ENCODE data around the gene SMIM11. TPM values are rescaled to one million over a fixed set of nuclear protein-coding genes. Genes with fewer than 3 reads are reported as not detected.

The SMIM11 gene
- total RNA-seq, 2 experiments from 2014 or later = 16.4 to 16.5 TPM

GRCh38 chr21:34343347-34343746 is 32.0 kb upstream of the SMIM11 start:
- no peaks in the 10 kb centered on the region for H3K4me1 Mint-ChIP-seq (ENCODE audit: low read depth)
- intact Hi-C loops (cut with micrococcal nuclease) = no loop called here
- no peak overlapping the region for H3K4me3 Mint-ChIP-seq
- DNase-seq = no peak
- CTCF ChIA-PET = interaction anchor here (10.5 kb wide), 1 partner anchor 420 kb away, joined by 168 read pairs; no protein-coding TSS in a partner anchor
- H3K27ac Mint-ChIP-seq = no peak overlapping the region
- H3K36me3 Mint-ChIP-seq (ENCODE audit: low read depth) = no peaks in the 10 kb centered on the region
- no peaks in the 10 kb centered on the region for H3K27me3 Mint-ChIP-seq (ENCODE audit: low read depth)
- no peaks in the 10 kb centered on the region for H3K9me3 Mint-ChIP-seq

- Mint-ChIP-seq H3K36me3 (ENCODE audit: low read depth) (no peaks in the 10 kb centered on the region), H3K9me3 (no peaks in the 10 kb centered on the region), H3K4me3 (no peak overlapping the region), H3K4me1 (ENCODE audit: low read depth) (no peaks in the 10 kb centered on the region), H3K27me3 (ENCODE audit: low read depth) (no peaks in the 10 kb centered on the region), H3K27ac (no peak overlapping the region)
- intact Hi-C loops (cut with micrococcal nuclease) = no loop called here
- no peak for DNase-seq
- CTCF ChIA-PET = interaction anchor here (10.5 kb wide), 1 partner anchor 420 kb away, joined by 168 read pairs; no protein-coding TSS in a partner anchor
Observed at GRCh38 chr21:34343838-34344381, 31.4 kb upstream of the SMIM11 start.

- no peak overlapping the region for H3K4me3 Mint-ChIP-seq
- CTCF ChIA-PET = interaction anchor here (0.9 to 10.5 kb wide), 2 partner anchors 18 to 421 kb away, joined by 3 to 168 read pairs; no protein-coding TSS in a partner anchor
- H3K4me1 Mint-ChIP-seq (ENCODE audit: low read depth) = no peaks in the 10 kb centered on the region
- no peak overlapping the region for H3K27ac Mint-ChIP-seq
- H3K9me3 Mint-ChIP-seq = no peaks in the 10 kb centered on the region
- intact Hi-C loops (cut with micrococcal nuclease) = no loop called here
- DNase-seq = no peak
- H3K27me3 Mint-ChIP-seq (ENCODE audit: low read depth) = no peaks in the 10 kb centered on the region
- no peaks in the 10 kb centered on the region for H3K36me3 Mint-ChIP-seq (ENCODE audit: low read depth)
Observed at GRCh38 chr21:34344584-34344983, 30.7 kb upstream of the SMIM11 start.

DNA sequence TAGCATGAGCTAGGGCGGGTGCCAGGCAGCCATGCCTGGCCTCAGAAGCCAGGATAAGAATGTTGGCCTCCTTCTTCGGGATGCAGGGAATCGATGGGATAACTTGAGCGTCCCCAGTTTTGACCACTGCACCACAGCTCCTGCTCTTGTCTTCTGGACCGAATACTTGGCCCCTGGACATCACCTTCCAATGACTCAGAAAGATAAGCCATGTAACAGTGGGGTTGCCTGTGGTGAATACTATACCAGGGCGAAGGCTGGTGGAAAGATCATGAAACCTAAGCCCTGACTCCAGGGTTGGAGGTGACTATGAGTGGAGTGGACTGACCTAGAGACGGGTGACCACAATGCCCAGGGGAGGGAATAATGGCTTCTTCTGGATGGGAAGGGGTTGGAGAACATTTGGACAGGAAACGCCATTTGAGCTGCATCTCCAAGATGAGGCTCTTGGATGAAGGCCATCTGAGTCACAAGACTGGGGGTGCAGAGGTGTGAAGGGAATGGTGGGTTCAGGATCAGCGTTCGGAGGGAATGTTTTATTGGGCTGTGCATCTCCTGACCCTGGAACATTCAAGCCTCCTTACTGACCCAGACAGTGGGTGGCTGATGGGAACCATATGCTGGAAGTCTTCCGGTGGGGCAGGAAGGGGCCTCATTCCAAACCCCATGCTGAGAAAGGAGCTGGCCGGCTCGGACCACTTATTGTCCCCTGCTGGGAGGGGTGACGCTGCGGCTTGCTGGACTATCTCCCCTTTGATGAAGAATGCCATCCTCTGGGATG is 30.0 kb upstream of the SMIM11 start:
- Mint-ChIP-seq H3K36me3 (ENCODE audit: low read depth) (no peaks in the 10 kb centered on the region), H3K4me3 (no peak overlapping the region), H3K27me3 (ENCODE audit: low read depth) (no peaks in the 10 kb centered on the region), H3K9me3 (no peaks in the 10 kb centered on the region), H3K27ac (no peak overlapping the region), H3K4me1 (ENCODE audit: low read depth) (no peaks in the 10 kb centered on the region)
- DNase-seq = no peak
- CTCF ChIA-PET = interaction anchor here (0.9 to 10.5 kb wide), 5 partner anchors 10 to 422 kb away, joined by 3 to 168 read pairs (median 3); no protein-coding TSS in a partner anchor
- intact Hi-C loops (cut with micrococcal nuclease) = no loop called here

DNA sequence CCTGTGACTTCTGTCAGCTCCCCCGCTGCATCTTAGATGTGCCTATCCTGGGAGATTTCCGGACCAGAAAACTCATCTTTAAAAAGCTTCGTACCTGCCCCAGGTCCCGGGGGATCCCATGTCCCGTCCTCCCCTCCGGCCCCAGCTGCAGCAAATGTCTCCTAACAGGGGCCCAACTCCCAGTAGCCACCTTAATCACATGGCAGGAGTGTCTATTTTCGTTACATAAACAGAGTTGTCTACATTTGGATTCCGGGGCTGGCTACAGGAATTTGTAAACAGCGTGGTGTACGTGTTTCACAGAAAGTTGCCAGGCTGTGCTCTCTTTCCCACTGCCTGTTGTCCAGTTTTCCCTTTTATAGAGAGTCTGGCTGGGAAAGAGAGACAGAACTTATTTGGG is 29.4 kb upstream of the SMIM11 start:
- CTCF ChIA-PET = interaction anchor here (0.6 to 10.5 kb wide), 7 partner anchors 9 to 1132 kb away, joined by 3 to 168 read pairs (median 3); no protein-coding TSS in a partner anchor
- no peaks in the 10 kb centered on the region for H3K36me3 Mint-ChIP-seq (ENCODE audit: low read depth)
- no peak for DNase-seq
- intact Hi-C loops (cut with micrococcal nuclease) = no loop called here
- no peak overlapping the region for H3K4me3 Mint-ChIP-seq
- no peak overlapping the region for H3K27ac Mint-ChIP-seq
- no peaks in the 10 kb centered on the region for H3K9me3 Mint-ChIP-seq
- H3K27me3 Mint-ChIP-seq (ENCODE audit: low read depth) = no peaks in the 10 kb centered on the region
- H3K4me1 Mint-ChIP-seq (ENCODE audit: low read depth) = no peaks in the 10 kb centered on the region

GRCh38 chr21:34348890-34349519 is 26.3 kb upstream of the SMIM11 start:
- H3K27me3 Mint-ChIP-seq (ENCODE audit: low read depth) = no peaks in the 10 kb centered on the region

GRCh38 chr21:34351786-34352241 is 23.5 kb upstream of the SMIM11 start:
- Mint-ChIP-seq H3K4me3 (no peak overlapping the region), H3K36me3 (ENCODE audit: low read depth) (no peaks in the 10 kb centered on the region), H3K27me3 (ENCODE audit: low read depth) (peaks cover 3% of the 10 kb centered on the region), H3K9me3 (peaks cover 4% of the 10 kb centered on the region), H3K4me1 (ENCODE audit: low read depth) (peaks cover 3% of the 10 kb centered on the region), H3K27ac (no peak overlapping the region)
- peak; percentile 45 for DNase-seq
- intact Hi-C loops (cut with micrococcal nuclease) = no loop called here
- CTCF ChIA-PET = interaction anchor here (0.7 to 10.5 kb wide), 3 partner anchors 11 to 533 kb away, joined by 3 to 168 read pairs (median 12); no protein-coding TSS in a partner anchor

More at GRCh38 chr21:34348890-34349519, 26.3 kb upstream of the SMIM11 start:
- CTCF ChIA-PET = interaction anchor here (0.7 to 10.5 kb wide), 8 partner anchors 10 to 437 kb away, joined by 3 to 168 read pairs (median 6); no protein-coding TSS in a partner anchor
- Mint-ChIP-seq H3K9me3 (peaks cover 4% of the 10 kb centered on the region), H3K4me1 (ENCODE audit: low read depth) (peaks cover 3% of the 10 kb centered on the region), H3K4me3 (no peak overlapping the region), H3K36me3 (ENCODE audit: low read depth) (no peaks in the 10 kb centered on the region), H3K27ac (no peak overlapping the region)
- intact Hi-C loops (cut with micrococcal nuclease) = loop anchor here (1.0 to 2.0 kb wide), 3 partner anchors 220 to 425 kb away; no protein-coding TSS in a partner anchor
- no peak for DNase-seq

DNA sequence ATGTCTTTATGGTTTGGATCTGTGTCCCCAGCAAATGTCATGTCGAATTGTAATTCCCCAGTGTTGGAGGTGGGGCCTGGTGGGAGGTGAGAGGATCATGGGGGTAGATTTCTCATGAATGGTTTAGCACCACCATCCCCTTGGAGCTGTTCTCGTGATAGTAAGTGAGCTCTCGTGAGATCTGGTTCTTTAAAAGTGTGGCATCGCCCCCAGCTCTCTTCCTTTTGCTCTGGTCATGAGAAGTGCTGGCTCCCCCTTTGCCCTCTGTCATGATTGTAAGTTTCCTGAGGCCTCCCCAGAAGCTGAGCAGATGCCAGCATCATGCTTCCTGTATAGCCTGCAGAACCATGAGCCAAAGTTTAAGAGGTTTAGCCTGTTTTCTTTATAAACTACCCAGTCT is 22.8 kb upstream of the SMIM11 start:
- intact Hi-C loops (cut with micrococcal nuclease) = no loop called here

GRCh38 chr21:34353182-34353581 is 22.1 kb upstream of the SMIM11 start:
- Mint-ChIP-seq H3K9me3 (peaks cover 4% of the 10 kb centered on the region), H3K4me1 (ENCODE audit: low read depth) (peaks cover 3% of the 10 kb centered on the region), H3K4me3 (no peak overlapping the region), H3K27me3 (ENCODE audit: low read depth) (peaks cover 3% of the 10 kb centered on the region), H3K27ac (no peak overlapping the region), H3K36me3 (ENCODE audit: low read depth) (no peaks in the 10 kb centered on the region)
- CTCF ChIA-PET = interaction anchor here (1.7 kb wide), 1 partner anchor 9 kb away, joined by 6 read pairs; no protein-coding TSS in a partner anchor
- no peak for DNase-seq
- intact Hi-C loops (cut with micrococcal nuclease) = no loop called here

More for the DNA sequence above, 22.8 kb upstream of the SMIM11 start:
- Mint-ChIP-seq H3K27me3 (ENCODE audit: low read depth) (peaks cover 3% of the 10 kb centered on the region), H3K4me1 (ENCODE audit: low read depth) (peaks cover 3% of the 10 kb centered on the region), H3K27ac (no peak overlapping the region), H3K36me3 (ENCODE audit: low read depth) (no peaks in the 10 kb centered on the region), H3K4me3 (no peak overlapping the region), H3K9me3 (peaks cover 4% of the 10 kb centered on the region)
- no peak for DNase-seq
- CTCF ChIA-PET = interaction anchor here (2.2 kb wide), 1 partner anchor 10 kb away, joined by 12 read pairs; no protein-coding TSS in a partner anchor

- Mint-ChIP-seq H3K27ac (no peak overlapping the region), H3K27me3 (ENCODE audit: low read depth) (peaks cover 3% of the 10 kb centered on the region), H3K4me1 (ENCODE audit: low read depth) (peaks cover 3% of the 10 kb centered on the region), H3K36me3 (ENCODE audit: low read depth) (no peaks in the 10 kb centered on the region), H3K4me3 (no peak overlapping the region), H3K9me3 (peaks cover 4% of the 10 kb centered on the region)
- intact Hi-C loops (cut with micrococcal nuclease) = no loop called here
- no peak for DNase-seq
- CTCF ChIA-PET = interaction anchor here (1.1 to 1.9 kb wide), 3 partner anchors 8 to 431 kb away, joined by 6 to 9 read pairs (median 6); no protein-coding TSS in a partner anchor
Observed at GRCh38 chr21:34354836-34355235, 20.5 kb upstream of the SMIM11 start.

DNA sequence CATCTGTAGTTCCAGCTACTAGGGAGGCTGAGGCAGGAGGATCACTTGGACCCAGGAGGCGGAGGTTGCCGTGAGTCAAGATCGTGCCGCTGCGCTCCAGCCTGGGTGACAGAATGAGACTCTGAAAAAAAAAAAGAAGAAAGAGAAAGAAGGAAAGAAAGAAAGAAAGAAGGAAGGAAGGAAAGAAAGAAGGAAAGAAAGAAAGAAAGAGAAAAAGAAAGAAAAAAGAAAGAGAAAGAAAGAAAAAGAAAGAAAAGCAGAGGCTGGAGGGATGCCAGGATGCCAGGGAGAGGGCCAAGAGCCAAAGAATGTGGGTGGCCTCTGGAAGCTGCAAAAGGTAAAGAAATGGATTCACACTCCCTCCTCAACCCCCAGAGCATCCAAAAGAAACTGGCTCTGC is 19.7 kb upstream of the SMIM11 start:
- Mint-ChIP-seq H3K4me1 (ENCODE audit: low read depth) (peaks cover 3% of the 10 kb centered on the region), H3K27me3 (ENCODE audit: low read depth) (peaks cover 3% of the 10 kb centered on the region)

DNA sequence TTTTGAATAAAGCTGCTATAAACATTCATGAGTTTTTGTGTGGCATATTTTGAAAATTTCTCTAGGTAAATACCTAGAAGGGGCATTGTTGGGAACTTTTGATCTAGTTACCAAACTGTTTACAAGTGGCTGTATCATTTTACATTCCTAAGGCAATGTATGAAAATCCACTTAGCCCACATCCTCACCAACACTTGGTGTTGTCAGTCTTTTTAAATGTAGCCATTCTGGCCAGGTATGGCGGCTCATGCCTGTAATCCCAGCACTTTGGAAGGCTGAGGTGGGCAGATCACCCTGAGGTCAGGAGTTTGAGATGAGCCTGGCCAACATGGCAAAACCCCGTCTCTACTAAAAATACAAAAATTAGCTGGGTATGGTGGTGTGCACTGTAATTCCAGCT is 17.4 kb upstream of the SMIM11 start:
- Mint-ChIP-seq H3K9me3 (no peaks in the 10 kb centered on the region), H3K27me3 (ENCODE audit: low read depth) (peaks cover 7% of the 10 kb centered on the region), H3K36me3 (ENCODE audit: low read depth) (no peaks in the 10 kb centered on the region), H3K4me1 (ENCODE audit: low read depth) (peaks cover 8% of the 10 kb centered on the region), H3K4me3 (no peak overlapping the region), H3K27ac (no peak overlapping the region)
- DNase-seq = no peak
- CTCF ChIA-PET = interaction anchor here (1.0 to 4.0 kb wide), 2 partner anchors 9 to 274 kb away, joined by 3 to 22 read pairs; no protein-coding TSS in a partner anchor
- intact Hi-C loops (cut with micrococcal nuclease) = no loop called here

More for the DNA sequence above, 19.7 kb upstream of the SMIM11 start:
- no peaks in the 10 kb centered on the region for H3K36me3 Mint-ChIP-seq (ENCODE audit: low read depth)
- intact Hi-C loops (cut with micrococcal nuclease) = no loop called here
- CTCF ChIA-PET = interaction anchor here (1.9 kb wide), 1 partner anchor 10 kb away, joined by 9 read pairs; no protein-coding TSS in a partner anchor
- no peak overlapping the region for H3K4me3 Mint-ChIP-seq
- no peak for DNase-seq
- H3K9me3 Mint-ChIP-seq = peaks cover 4% of the 10 kb centered on the region
- no peak overlapping the region for H3K27ac Mint-ChIP-seq
